GM18873 (cell line): Measurements from ENCODE around the gene WNK1.
"Not testable (repeated sequence)": the region's sequence is repeated elsewhere in the genome, so short reads cannot be mapped to it uniquely, and the experiment has no call there.

Experiments
- ATAC-seq: cut with Tn5 transposase; IDR thresholded peaks from one replicate; pipeline ENCODE4 v1.9.1; 2021; ENCODE audit warnings: mild to moderate bottlenecking, moderate library complexity, moderate number of reproducible peaks; ENCODE audit not compliant: unreplicated experiment, low FRiP score

Gene WNK1

GRCh38 chr12:849733-850437, 97.5 kb downstream of the WNK1 start:
- not testable (repeated sequence) for ATAC-seq

GRCh38 chr12:851343-851742, 99.0 kb downstream of the WNK1 start:
- no peak for ATAC-seq

GRCh38 chr12:851913-852312, 99.5 kb downstream of the WNK1 start:
- no peak for ATAC-seq

GRCh38 chr12:852864-853263, 100.5 kb downstream of the WNK1 start:
- no peak for ATAC-seq

GRCh38 chr12:857611-858010, 105.2 kb downstream of the WNK1 start:
- ATAC-seq: no peak

- ATAC-seq: no peak
These were observed 110.0 kb downstream of the WNK1 start for GRCh38 chr12:862303-862911.

GRCh38 chr12:863285-863684, 110.9 kb downstream of the WNK1 start:
- ATAC-seq: no peak

- no peak for ATAC-seq
These were observed 113.2 kb downstream of the WNK1 start for GRCh38 chr12:865614-866013.

- ATAC-seq: no peak
These were observed 115.5 kb downstream of the WNK1 start for GRCh38 chr12:867905-868304.

GRCh38 chr12:868722-869121, 116.3 kb downstream of the WNK1 start:
- no peak for ATAC-seq

- ATAC-seq: no peak
These were observed 118.0 kb downstream of the WNK1 start for GRCh38 chr12:870378-870777.

- ATAC-seq: no peak
These were observed 121.6 kb downstream of the WNK1 start for GRCh38 chr12:873954-874353.

GRCh38 chr12:879641-880040, 127.3 kb downstream of the WNK1 start:
- ATAC-seq: no peak

GRCh38 chr12:880656-881055, 128.3 kb downstream of the WNK1 start:
- ATAC-seq: no peak

- ATAC-seq: no peak
These were observed 132.5 kb downstream of the WNK1 start for GRCh38 chr12:884746-885414.

GRCh38 chr12:885701-886100, 133.3 kb downstream of the WNK1 start:
- ATAC-seq: no peak

- no peak for ATAC-seq
These were observed 133.8 kb downstream of the WNK1 start for GRCh38 chr12:886206-886605.

GRCh38 chr12:894226-894625, 141.8 kb downstream of the WNK1 start:
- ATAC-seq: no peak

GRCh38 chr12:896031-896430, 143.7 kb downstream of the WNK1 start:
- ATAC-seq: no peak

- no peak for ATAC-seq
These were observed 145.0 kb downstream of the WNK1 start for GRCh38 chr12:897386-897785.

GRCh38 chr12:902581-902980, 150.2 kb downstream of the WNK1 start:
- ATAC-seq: no peak

GRCh38 chr12:903055-903454, 150.7 kb downstream of the WNK1 start:
- no peak for ATAC-seq
